ENCODE data around the gene TRPM2. TPM values are rescaled to one million over a fixed set of nuclear protein-coding genes. Genes with fewer than 3 reads are reported as not detected.

Gene TRPM2
- total RNA-seq, 4 donors from 2014 or later: 0.29 to 3.1 (median 1.8) TPM

- no peaks in the 10 kb centered on the region for H3K36me3 ChIP-seq
- H3K27me3 ChIP-seq: no peaks in the 10 kb centered on the region
- TF ChIP-seq POLR2A (IDR thresholded peaks at IDR 0.05): no peak
- TF ChIP-seq, protein P1, sequence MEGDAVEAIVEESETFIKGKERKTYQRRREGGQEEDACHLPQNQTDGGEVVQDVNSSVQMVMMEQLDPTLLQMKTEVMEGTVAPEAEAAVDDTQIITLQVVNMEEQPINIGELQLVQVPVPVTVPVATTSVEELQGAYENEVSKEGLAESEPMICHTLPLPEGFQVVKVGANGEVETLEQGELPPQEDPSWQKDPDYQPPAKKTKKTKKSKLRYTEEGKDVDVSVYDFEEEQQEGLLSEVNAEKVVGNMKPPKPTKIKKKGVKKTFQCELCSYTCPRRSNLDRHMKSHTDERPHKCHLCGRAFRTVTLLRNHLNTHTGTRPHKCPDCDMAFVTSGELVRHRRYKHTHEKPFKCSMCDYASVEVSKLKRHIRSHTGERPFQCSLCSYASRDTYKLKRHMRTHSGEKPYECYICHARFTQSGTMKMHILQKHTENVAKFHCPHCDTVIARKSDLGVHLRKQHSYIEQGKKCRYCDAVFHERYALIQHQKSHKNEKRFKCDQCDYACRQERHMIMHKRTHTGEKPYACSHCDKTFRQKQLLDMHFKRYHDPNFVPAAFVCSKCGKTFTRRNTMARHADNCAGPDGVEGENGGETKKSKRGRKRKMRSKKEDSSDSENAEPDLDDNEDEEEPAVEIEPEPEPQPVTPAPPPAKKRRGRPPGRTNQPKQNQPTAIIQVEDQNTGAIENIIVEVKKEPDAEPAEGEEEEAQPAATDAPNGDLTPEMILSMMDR (IDR thresholded peaks at IDR 0.05): no peak
- H3K27ac ChIP-seq: no peak overlapping the region
- H3K9me3 ChIP-seq: no peaks in the 10 kb centered on the region
- H3K4me1 ChIP-seq: no peaks in the 10 kb centered on the region
- intact Hi-C loops (cut with DNase I; ENCODE audit: low total_unique reads): no loop called here
- H3K4me3 ChIP-seq: no peak overlapping the region
- DNase-seq: no peak
Observed at GRCh38 chr21:44306936-44307704, 46.3 kb upstream of the TRPM2 start.

- no peaks in the 10 kb centered on the region for H3K4me1 ChIP-seq
- no peak overlapping the region for H3K4me3 ChIP-seq
- no peak overlapping the region for H3K27ac ChIP-seq
- TF ChIP-seq, protein P1 (IDR thresholded peaks at IDR 0.05): no peak
- no peak for TF ChIP-seq POLR2A (IDR thresholded peaks at IDR 0.05)
- H3K36me3 ChIP-seq: no peaks in the 10 kb centered on the region
- no peak for DNase-seq
- no peaks in the 10 kb centered on the region for H3K27me3 ChIP-seq
- intact Hi-C loops (cut with DNase I; ENCODE audit: low total_unique reads): no loop called here
- no peaks in the 10 kb centered on the region for H3K9me3 ChIP-seq
Observed at GRCh38 chr21:44310628-44311507, 42.6 kb upstream of the TRPM2 start.

DNA sequence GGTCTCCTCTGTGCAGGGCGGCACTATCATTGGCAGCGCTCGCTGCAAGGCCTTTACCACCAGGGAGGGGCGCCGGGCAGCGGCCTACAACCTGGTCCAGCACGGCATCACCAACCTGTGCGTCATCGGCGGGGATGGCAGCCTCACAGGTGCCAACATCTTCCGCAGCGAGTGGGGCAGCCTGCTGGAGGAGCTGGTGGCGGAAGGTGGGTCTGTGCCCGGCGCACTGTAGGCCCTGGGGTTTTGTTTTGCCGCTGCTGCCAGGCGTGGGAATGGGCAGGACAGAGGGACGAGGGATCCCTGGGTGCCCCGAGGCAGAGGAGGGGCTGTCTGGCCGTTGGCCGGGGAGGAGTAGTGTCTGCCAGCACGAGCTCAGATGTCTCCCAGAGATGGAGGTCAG is 41.3 kb upstream of the TRPM2 start:
- Histone ChIP-seq H3K27me3 (no peaks in the 10 kb centered on the region), H3K27ac (no peak overlapping the region), H3K9me3 (no peaks in the 10 kb centered on the region), H3K36me3 (no peaks in the 10 kb centered on the region), H3K4me3 (no peak overlapping the region), H3K4me1 (no peaks in the 10 kb centered on the region)
- TF ChIP-seq, protein P1 (IDR thresholded peaks at IDR 0.05): no peak
- TF ChIP-seq POLR2A (IDR thresholded peaks at IDR 0.05): no peak
- no peak for DNase-seq
- intact Hi-C loops (cut with DNase I; ENCODE audit: low total_unique reads): no loop called here

GRCh38 chr21:44312716-44313115 is 40.7 kb upstream of the TRPM2 start:
- Histone ChIP-seq H3K4me1 (no peaks in the 10 kb centered on the region), H3K9me3 (no peaks in the 10 kb centered on the region), H3K36me3 (no peaks in the 10 kb centered on the region), H3K4me3 (no peak overlapping the region), H3K27ac (no peak overlapping the region), H3K27me3 (no peaks in the 10 kb centered on the region)
- DNase-seq: no peak
- TF ChIP-seq, protein P1 (IDR thresholded peaks at IDR 0.05): no peak
- TF ChIP-seq POLR2A (IDR thresholded peaks at IDR 0.05): no peak
- intact Hi-C loops (cut with DNase I; ENCODE audit: low total_unique reads): no loop called here

- Histone ChIP-seq H3K9me3 (no peaks in the 10 kb centered on the region), H3K27ac (no peak overlapping the region), H3K27me3 (no peaks in the 10 kb centered on the region), H3K4me3 (no peak overlapping the region), H3K36me3 (no peaks in the 10 kb centered on the region), H3K4me1 (no peaks in the 10 kb centered on the region)
- TF ChIP-seq, protein P1 (IDR thresholded peaks at IDR 0.05): no peak
- intact Hi-C loops (cut with DNase I; ENCODE audit: low total_unique reads): no loop called here
- no peak for DNase-seq
Observed at GRCh38 chr21:44313451-44313850, 40.0 kb upstream of the TRPM2 start.
